HG03571 (cell line): ENCODE results near the gene COL24A1.

Experiments used
- ATAC-seq: cut with Tn5 transposase; IDR thresholded peaks from one replicate; pipeline ENCODE4 v1.9.1; 2021; ENCODE audit not compliant: unreplicated experiment

COL24A1 gene

GRCh38 chr1:85705940-85706339, 450.6 kb downstream of the COL24A1 start:
- ATAC-seq: no peak

- ATAC-seq: no peak
Observed at GRCh38 chr1:85700422-85700821, 456.1 kb downstream of the COL24A1 start.

- ATAC-seq: no peak
Observed at GRCh38 chr1:85697895-85698294, 458.7 kb downstream of the COL24A1 start.

- ATAC-seq: no peak
Observed at GRCh38 chr1:85692730-85693314, 463.8 kb downstream of the COL24A1 start.

GRCh38 chr1:85689775-85690404, 466.7 kb downstream of the COL24A1 start:
- ATAC-seq: no peak

GRCh38 chr1:85683292-85684025, 473.1 kb downstream of the COL24A1 start:
- ATAC-seq: no peak

GRCh38 chr1:85681087-85681486, 475.5 kb downstream of the COL24A1 start:
- no peak for ATAC-seq
